ENCODE results near the gene MMP23B. TPM values are rescaled to one million over a fixed set of nuclear protein-coding genes. Genes with fewer than 3 reads are reported as not detected.

The MMP23B gene
- total and polyA plus RNA-seq, 2 of the 8 experiments (the other 6 are each of a cell fraction or from before 2014, with no cell fraction given) = 9.2 to 14.6 TPM

GRCh38 chr1:1671365-1672119 lies 39.6 kb downstream of the MMP23B start (continued):
- no peak for TF ChIP-seq SP1 (IDR thresholded peaks at IDR 0.05; ENCODE audit: low read depth, low read length)
